H9 (cell line): ENCODE results near the gene AP1S3. TPM values are rescaled to one million over a fixed set of nuclear protein-coding genes. Genes with fewer than 3 reads are reported as not detected.

Source experiments
- DNase-seq: peaks from one replicate; pipeline ENCODE4 v3.0.0-alpha.2; 2017
- H2AFZ ChIP-seq: one replicate; pipeline ENCODE4 v1.6.1; 2013; ENCODE audit warnings: mild to moderate bottlenecking, low read length, control low read depth, moderate library complexity
- H2AK5ac ChIP-seq: 2 replicates; pipeline ENCODE4 v1.6.1; 2013; ENCODE audit warnings: low read length, control low read depth, mixed read lengths; ENCODE audit not compliant: insufficient read length
- H2BK120ac ChIP-seq: one replicate; pipeline ENCODE4 v1.6.1; 2013; ENCODE audit warnings: low read depth, mild to moderate bottlenecking, low read length, control low read depth, inconsistent platforms; ENCODE audit not compliant: poor library complexity, severe bottlenecking
- H2BK12ac ChIP-seq: 2 replicates; pipeline ENCODE4 v1.6.1; 2013; ENCODE audit warnings: low read length, control low read depth, mixed read lengths, low read depth; ENCODE audit not compliant: insufficient read length
- H2BK15ac ChIP-seq: 2 replicates; pipeline ENCODE4 v1.6.1; 2013; ENCODE audit warnings: low read depth, low read length, control low read depth
- H2BK20ac ChIP-seq: one replicate; pipeline ENCODE4 v1.6.1; 2013; ENCODE audit warnings: low read depth, mild to moderate bottlenecking, low read length, control low read depth, inconsistent platforms; ENCODE audit not compliant: poor library complexity, severe bottlenecking
- H2BK5ac ChIP-seq: 2 replicates; pipeline ENCODE4 v1.6.1; 2013; ENCODE audit warnings: low read length, control low read depth, mixed read lengths; ENCODE audit not compliant: insufficient read length
- H3K14ac ChIP-seq: 2 replicates; pipeline ENCODE4 v1.6.1; 2013; ENCODE audit warnings: low read length, control low read depth; ENCODE audit not compliant: insufficient read depth
- H3K18ac ChIP-seq: 2 replicates; pipeline ENCODE4 v1.6.1; 2013; ENCODE audit warnings: low read depth, mild to moderate bottlenecking, mixed read lengths, low read length, control low read depth; ENCODE audit not compliant: insufficient read length
- H3K23ac ChIP-seq: 2 replicates; pipeline ENCODE4 v1.6.1; 2013; ENCODE audit warnings: low read length, control low read depth, mixed read lengths, low read depth; ENCODE audit not compliant: insufficient read length
- H3K23me2 ChIP-seq: 2 replicates; pipeline ENCODE4 v1.6.1; 2013; ENCODE audit warnings: low read depth, mild to moderate bottlenecking, mixed read lengths, low read length, control low read depth; ENCODE audit not compliant: insufficient read length, poor library complexity, severe bottlenecking
- H3K27ac ChIP-seq: 2 replicates; pipeline ENCODE4 v1.5.1; 2013; ENCODE audit warnings: low read length, control low read depth, mixed read lengths, low read depth; ENCODE audit not compliant: insufficient read length
- H3K27me3 ChIP-seq: 2 replicates; pipeline ENCODE4 v1.6.1; 2013; ENCODE audit warnings: low read length, control low read depth, inconsistent platforms; ENCODE audit not compliant: insufficient read depth
- H3K4ac ChIP-seq: 2 replicates; pipeline ENCODE4 v1.6.1; 2013; ENCODE audit warnings: low read depth, mild to moderate bottlenecking, control low read depth, inconsistent platforms, low read length, moderate library complexity
- H3K4me1 ChIP-seq: 2 replicates; pipeline ENCODE4 v1.6.1; 2013; ENCODE audit warnings: low read length, control low read depth, inconsistent platforms; ENCODE audit not compliant: insufficient read depth
- H3K4me2 ChIP-seq: 2 replicates; pipeline ENCODE4 v1.6.1; 2013; ENCODE audit warnings: low read length, control low read depth, mixed read lengths; ENCODE audit not compliant: insufficient read length, insufficient read depth
- H3K56ac ChIP-seq: 2 replicates; pipeline ENCODE4 v1.6.1; 2013; ENCODE audit warnings: low read depth, mild to moderate bottlenecking, mixed read lengths, low read length, control low read depth; ENCODE audit not compliant: insufficient read length
- H3K79me1 ChIP-seq: 2 replicates; pipeline ENCODE4 v1.6.1; 2013; ENCODE audit warnings: low read depth, mild to moderate bottlenecking, moderate library complexity, low read length, control low read depth, inconsistent platforms; ENCODE audit not compliant: insufficient read depth, poor library complexity, severe bottlenecking
- H3K79me2 ChIP-seq: 2 replicates; pipeline ENCODE4 v1.6.1; 2013; ENCODE audit warnings: low read length, control low read depth, inconsistent platforms; ENCODE audit not compliant: insufficient read depth
- H3K9ac ChIP-seq: 2 replicates; pipeline ENCODE4 v1.6.1; 2013; ENCODE audit warnings: low read length, control low read depth, mixed read lengths; ENCODE audit not compliant: insufficient read length; ENCODE audit errors: extremely low read depth
- H3K9me3 ChIP-seq: one replicate; pipeline ENCODE4 v1.6.1; 2013; ENCODE audit warnings: low read depth, low read length, inconsistent platforms; ENCODE audit not compliant: control insufficient read depth
- H3T11ph ChIP-seq: one replicate; pipeline ENCODE4 v1.6.1; 2013; ENCODE audit warnings: mild to moderate bottlenecking, low read length, control low read depth, inconsistent platforms
- H4K20me1 ChIP-seq: one replicate; pipeline ENCODE4 v1.6.1; 2013; ENCODE audit not compliant: control insufficient read depth, insufficient read length, insufficient read depth
- H4K5ac ChIP-seq: 2 replicates; pipeline ENCODE4 v1.6.1; 2013; ENCODE audit warnings: low read depth, mild to moderate bottlenecking, mixed read lengths, low read length, control low read depth; ENCODE audit not compliant: insufficient read length
- H4K8ac ChIP-seq: replicated peaks from 2 replicates; pipeline ENCODE4 v1.6.1; 2013; ENCODE audit warnings: low read length, control low read depth, mixed read lengths, low read depth; ENCODE audit not compliant: insufficient read length
- H4K91ac ChIP-seq: 2 replicates; pipeline ENCODE4 v1.6.1; 2013; ENCODE audit warnings: low read depth, mild to moderate bottlenecking, moderate library complexity, mixed read lengths, low read length, control low read depth; ENCODE audit not compliant: insufficient read length
- H3K27ac Mint-ChIP-seq, 3 experiments: 2 replicates in 2 of 3; 3 replicates in 1 of 3; pipeline ENCODE4 v1.8.0; 2020 to 2021; ENCODE audit warnings: mixed read lengths in 3 of 3, mild to moderate bottlenecking in 1 of 3, moderate library complexity in 1 of 3
- H3K27me3 Mint-ChIP-seq: 2 replicates; pipeline ENCODE4 v1.8.0; 2021; ENCODE audit warnings: low read depth, mild to moderate bottlenecking, moderate library complexity, mixed read lengths
- H3K36me3 Mint-ChIP-seq, 3 experiments: 2 replicates in 2 of 3; 3 replicates in 1 of 3; pipeline ENCODE4 v1.8.0; 2020 to 2021; ENCODE audit warnings: low read depth in 3 of 3, mixed read lengths in 3 of 3; ENCODE audit not compliant: insufficient read depth in 1 of 3
- H3K4me1 Mint-ChIP-seq, 2 experiments: 2 replicates each; pipeline ENCODE4 v1.8.0; 2020; ENCODE audit warnings: mixed read lengths in 2 of 2
- H3K4me3 Mint-ChIP-seq, 2 experiments: 2 replicates in 1 of 2; 3 replicates in 1 of 2; pipeline ENCODE4 v1.8.0; 2020 to 2021; ENCODE audit warnings: mild to moderate bottlenecking in 2 of 2, mixed read lengths in 2 of 2, moderate library complexity in 1 of 2
- H3K9me3 Mint-ChIP-seq, 2 experiments: 2 replicates in 1 of 2; 3 replicates in 1 of 2; pipeline ENCODE4 v1.8.0; 2020; ENCODE audit warnings: mild to moderate bottlenecking in 2 of 2, mixed read lengths in 2 of 2, moderate library complexity in 1 of 2
- WGBS: extraction: QIAGEN DNeasy Blood & Tissue Kit; methylation state at CpG from one replicate; pipeline ENCODE4 v1.1.7; 2013; ENCODE audit warnings: missing lambda C conversion rate, low lambda C conversion rate, mixed read lengths; ENCODE audit not compliant: insufficient read length; ENCODE audit errors: extremely low coverage; 5-methylcytosine and 5-hydroxymethylcytosine counted together
- total RNA-seq: library from RNA; stranded (reverse); gene quantifications from 2 replicates; pipeline ENCODE4 v1.2.1, GENCODE V29; 2021
- TF ChIP-seq, protein P1 (sequence below): fragments of 200-600 bp; sonication (generic); conservative IDR thresholded peaks from 3 replicates; pipeline ENCODE4 v1.8.0; 2021; ENCODE audit warnings: antibody characterized with exemption, mild to moderate bottlenecking

AP1S3 gene
- total RNA-seq, 1 experiment from 2014 or later: 8.7 TPM

DNA sequence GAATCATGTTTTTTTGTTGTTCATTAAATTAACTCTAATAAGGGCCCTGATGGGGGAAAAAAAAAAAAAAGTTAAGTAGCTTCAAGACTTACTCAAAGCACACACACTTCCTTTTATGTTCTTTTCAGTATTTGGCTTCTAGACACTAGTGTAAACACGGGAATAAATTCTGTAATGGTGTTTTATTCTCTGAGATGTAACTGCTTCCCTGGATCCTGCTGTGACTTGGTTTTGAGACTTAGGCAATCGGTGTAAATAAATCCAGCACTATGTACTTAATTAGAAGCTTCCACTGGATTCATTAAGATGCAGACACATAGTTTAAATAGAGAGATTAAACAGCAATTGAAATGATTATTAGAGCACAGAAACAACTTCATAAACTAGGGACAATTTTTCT lies 26.1 kb upstream of the AP1S3 start:
- Histone ChIP-seq H3K9ac (no peak overlapping the region), H3K4me1 (no peaks in the 10 kb centered on the region), H2BK120ac (no peak overlapping the region), H3K56ac (no peak overlapping the region), H3K4me2 (no peak overlapping the region), H4K8ac (no peak overlapping the region), H3T11ph (no peak overlapping the region), H2BK12ac (no peak overlapping the region), H2BK5ac (no peak overlapping the region), H3K9me3 (no peaks in the 10 kb centered on the region), H3K18ac (no peak overlapping the region), H2BK20ac (no peak overlapping the region), H2AK5ac (no peak overlapping the region), H3K14ac (no peak overlapping the region), H3K23me2 (no peaks in the 10 kb centered on the region), H4K5ac (no peak overlapping the region), H3K23ac (no peak overlapping the region), H3K79me1 (no peaks in the 10 kb centered on the region), H3K27me3 (no peaks in the 10 kb centered on the region), H3K4ac (no peak overlapping the region), H2BK15ac (no peak overlapping the region), H3K27ac (no peak overlapping the region), H4K20me1 (no peaks in the 10 kb centered on the region), H3K79me2 (no peaks in the 10 kb centered on the region), H2AFZ (no peak overlapping the region), H4K91ac (no peak overlapping the region)
- Mint-ChIP-seq H3K36me3 (no peaks in the 10 kb centered on the region; a peak in 1 of 7 replicates), H3K4me1 (peaks cover 5 to 9% of the 10 kb centered on the region in 2 experiments), H3K27me3 (no peaks in the 10 kb centered on the region), H3K4me3 (no peak overlapping the region), H3K9me3 (no peaks in the 10 kb centered on the region), H3K27ac (peak overlapping the region in 1 of 3 experiments; percentile 74; a peak in 1 of 7 replicates)
- DNase-seq: no peak
- TF ChIP-seq, protein P1, sequence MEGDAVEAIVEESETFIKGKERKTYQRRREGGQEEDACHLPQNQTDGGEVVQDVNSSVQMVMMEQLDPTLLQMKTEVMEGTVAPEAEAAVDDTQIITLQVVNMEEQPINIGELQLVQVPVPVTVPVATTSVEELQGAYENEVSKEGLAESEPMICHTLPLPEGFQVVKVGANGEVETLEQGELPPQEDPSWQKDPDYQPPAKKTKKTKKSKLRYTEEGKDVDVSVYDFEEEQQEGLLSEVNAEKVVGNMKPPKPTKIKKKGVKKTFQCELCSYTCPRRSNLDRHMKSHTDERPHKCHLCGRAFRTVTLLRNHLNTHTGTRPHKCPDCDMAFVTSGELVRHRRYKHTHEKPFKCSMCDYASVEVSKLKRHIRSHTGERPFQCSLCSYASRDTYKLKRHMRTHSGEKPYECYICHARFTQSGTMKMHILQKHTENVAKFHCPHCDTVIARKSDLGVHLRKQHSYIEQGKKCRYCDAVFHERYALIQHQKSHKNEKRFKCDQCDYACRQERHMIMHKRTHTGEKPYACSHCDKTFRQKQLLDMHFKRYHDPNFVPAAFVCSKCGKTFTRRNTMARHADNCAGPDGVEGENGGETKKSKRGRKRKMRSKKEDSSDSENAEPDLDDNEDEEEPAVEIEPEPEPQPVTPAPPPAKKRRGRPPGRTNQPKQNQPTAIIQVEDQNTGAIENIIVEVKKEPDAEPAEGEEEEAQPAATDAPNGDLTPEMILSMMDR: no peak
- WGBS: no CpG with 5 or more reads among the region's 2 CpGs
